GM12891 (cell line): ENCODE measurements around the gene DDX4.

ENCODE experiments used
- PAX5 ChIP-seq: IDR thresholded peaks from 2 replicates; pipeline ENCODE4 v1.6.1; 2011; ENCODE audit warnings: low read length, moderate library complexity, mild to moderate bottlenecking; ENCODE audit not compliant: insufficient read depth, severe bottlenecking
- POLR2A ChIP-seq: IDR thresholded peaks from 2 replicates; pipeline ENCODE4 v1.6.1; 2011; ENCODE audit warnings: low read depth, low read length, control low read depth
- POLR2AphosphoS5 ChIP-seq: IDR thresholded peaks from 2 replicates; pipeline ENCODE4 v1.6.1; 2011; ENCODE audit warnings: low read depth, low read length, control low read depth
- POU2F2 ChIP-seq: IDR thresholded peaks from 2 replicates; pipeline ENCODE4 v1.6.1; 2011; ENCODE audit warnings: low read depth, mild to moderate bottlenecking, control low read depth, low read length, moderate library complexity
- TAF1 ChIP-seq: IDR thresholded peaks from 2 replicates; pipeline ENCODE4 v1.6.1; 2011; ENCODE audit warnings: low read depth, low read length, control low read depth

DNA sequence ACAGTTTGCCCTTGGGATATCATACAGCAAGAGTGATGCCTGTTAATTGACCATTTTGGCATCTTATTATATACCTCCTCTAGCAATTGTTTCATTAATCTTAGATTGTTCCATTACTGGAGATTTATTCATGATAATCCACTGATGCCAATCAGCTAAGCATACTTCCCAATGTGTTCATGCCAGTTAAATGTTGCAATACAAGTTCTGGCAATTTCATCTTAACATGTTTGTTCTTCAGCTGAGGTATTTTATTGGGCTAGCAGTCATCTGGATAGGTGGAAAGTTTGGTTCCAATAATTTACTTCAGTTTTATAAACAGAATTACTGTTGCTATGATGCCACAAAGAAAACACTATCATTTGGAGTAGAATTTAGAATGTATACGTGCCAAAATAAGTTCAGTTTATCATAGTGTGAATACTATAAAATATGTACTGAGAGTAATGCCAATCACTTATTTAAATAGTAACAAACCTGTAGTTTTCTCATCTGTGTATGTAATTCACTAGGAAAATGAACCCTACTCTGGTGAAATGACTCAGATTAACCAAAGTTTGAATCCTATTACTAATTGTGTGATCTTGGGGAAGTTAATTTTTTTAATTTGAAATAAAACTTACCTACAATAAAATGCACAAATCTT lies 85.4 kb downstream of the DDX4 start:
- TF ChIP-seq POLR2A = no peak
- no peak for TF ChIP-seq POLR2AphosphoS5
- no peak for TF ChIP-seq POU2F2
- TF ChIP-seq PAX5 = no peak
- no peak for TF ChIP-seq TAF1
